H1 (cell line): Measurements from ENCODE around the gene GNB1L. TPM values are rescaled to one million over a fixed set of nuclear protein-coding genes. Genes with fewer than 3 reads are reported as not detected.

Experiments used
- ATF3 ChIP-seq: IDR thresholded peaks from 2 replicates; pipeline ENCODE4 v1.6.1; 2011; ENCODE audit warnings: low read depth, mild to moderate bottlenecking, low read length; ENCODE audit not compliant: insufficient read depth
- BCL11A ChIP-seq, 2 experiments: IDR thresholded peaks; one replicate each; pipeline ENCODE4 v1.6.1; 2011; ENCODE audit warnings: low read depth in 2 of 2, low read length in 2 of 2, mild to moderate bottlenecking in 2 of 2
- CBX8 ChIP-seq: fragments of 300-800, 300-1000 bp; sonication (generic); IDR thresholded peaks from 2 replicates; pipeline ENCODE4 v1.7.1; 2016; ENCODE audit warnings: low read depth, low read length, borderline replicate concordance
- HDAC2 ChIP-seq, 2 experiments: fragments of 300-600 bp in 1 of 2; sonication (generic) in 1 of 2; IDR thresholded peaks; 2 replicates each; pipeline ENCODE4 v1.6.1; 2011 to 2012; ENCODE audit warnings: low read depth in 2 of 2, low read length in 2 of 2, mild to moderate bottlenecking in 2 of 2, moderate library complexity in 2 of 2, borderline replicate concordance in 1 of 2, inconsistent platforms in 1 of 2
- RFX5 ChIP-seq: IDR thresholded peaks from 2 replicates; pipeline ENCODE4 v1.6.1; 2011; ENCODE audit warnings: low read depth, low read length, improper control_type of control experiment, borderline replicate concordance
- SRF ChIP-seq: IDR thresholded peaks from 2 replicates; pipeline ENCODE4 v1.6.1; 2011; ENCODE audit warnings: mild to moderate bottlenecking, low read depth, low read length, moderate library complexity
- polyA plus RNA-seq, 7 experiments: library from polyadenylated mRNA; depleted of rRNA in 3 of 7; stranded (reverse) in 5 of 7; unstranded in 2 of 7; fragments of >200 nt in 5 of 7; fragments of 200-250 nt in 2 of 7; gene quantifications; 1 replicate in 5 of 7; 2 replicates in 1 of 7; 4 replicates in 1 of 7; pipeline versions ENCODE4 v1.2.1 to v1.2.3, GENCODE V29; 2011 to 2013; ENCODE audit warnings: missing spikeins in 2 of 7, mixed read lengths in 2 of 7
- total RNA-seq: library from RNA; stranded (reverse); fragmentation: NEBNext Ultra II Directional; extraction: Animal tissue kit (Norgen Biotek cat#: 25700); gene quantifications from 2 replicates; pipeline ENCODE4 v1.2.1, GENCODE V29; 2021

Gene GNB1L
- total and polyA plus RNA-seq, 2 of the 8 experiments (the other 6 are each of a cell fraction or from before 2014, with no cell fraction given), result 14.0 to 15.6 TPM

GRCh38 chr22:19797086-19798002 lies 57.3 kb downstream of the GNB1L start (continued):
- TF ChIP-seq SRF (no peak), HDAC2 (IDR thresholded peaks at IDR 0.05; ENCODE audit: borderline replicate concordance in 1 of 2, low read depth in 2 of 2, low read length in 2 of 2) (no peak), RFX5 (no peak), CBX8 (no peak), ATF3 (no peak), BCL11A (IDR thresholded peaks at IDR 0.05; ENCODE audit: low read depth in 2 of 2, low read length in 2 of 2) (no peak)
